Spinal cord (tissue), 10 donors: ENCODE results near the gene RAD54L. TPM values are rescaled to one million over a fixed set of nuclear protein-coding genes. Genes with fewer than 3 reads are reported as not detected.
"Not testable (repeated sequence)": the region's sequence is repeated elsewhere in the genome, so short reads cannot be mapped to it uniquely, and the experiment has no call there.

ENCODE experiments used
- DNase-seq, 6 donors: peaks; one replicate each; pipeline versions ENCODE4 v3.0.0 to v3.0.0-alpha.2; 2013 to 2015; ENCODE audit warnings: low spot score in 6 of 6, low read depth in 4 of 6
- H3K27ac ChIP-seq: one replicate; pipeline ENCODE4 v1.5.1; 2013; ENCODE audit warnings: low read depth, low read length, control low read depth
- H3K27me3 ChIP-seq: one replicate; pipeline ENCODE4 v1.6.1; 2013; ENCODE audit warnings: low read length; ENCODE audit not compliant: control insufficient read depth, insufficient read depth
- H3K36me3 ChIP-seq: one replicate; pipeline ENCODE4 v1.6.1; 2013; ENCODE audit warnings: low read length; ENCODE audit not compliant: control insufficient read depth, insufficient read depth
- H3K4me1 ChIP-seq: one replicate; pipeline ENCODE4 v1.6.1; 2013; ENCODE audit warnings: low read length; ENCODE audit not compliant: control insufficient read depth, insufficient read depth
- H3K4me3 ChIP-seq: one replicate; pipeline ENCODE4 v1.5.1; 2013; ENCODE audit warnings: low read depth, low read length, control low read depth
- H3K9me3 ChIP-seq: one replicate; pipeline ENCODE4 v1.6.1; 2013; ENCODE audit warnings: low read length; ENCODE audit not compliant: control insufficient read depth, insufficient read depth
- WGBS: methylation state at CpG from one replicate; pipeline ENCODE4 v1.1.5; 2013; ENCODE audit warnings: missing lambda C conversion rate; ENCODE audit not compliant: insufficient coverage; 5-methylcytosine and 5-hydroxymethylcytosine counted together
- polyA plus RNA-seq, 2 donors: library from polyadenylated mRNA; unstranded; fragments of 120-200 nt; gene quantifications; one replicate each; pipeline ENCODE4 v1.2.1, GENCODE V29; 2013; ENCODE audit not compliant: insufficient read length in 2 of 2
- total RNA-seq, 2 donors: library from RNA; depleted of rRNA in 1 of 2; stranded (reverse); fragments of 120-200 nt in 1 of 2; fragments of >200 nt in 1 of 2; gene quantifications; one replicate each; pipeline versions ENCODE4 v1.2.3 to v1.2.4, GENCODE V29; 2013 to 2014
- donor health status: healthy.

Gene RAD54L
- total and polyA plus RNA-seq, 4 donors: 2.9 to 8.5 (median 6.1) TPM

DNA sequence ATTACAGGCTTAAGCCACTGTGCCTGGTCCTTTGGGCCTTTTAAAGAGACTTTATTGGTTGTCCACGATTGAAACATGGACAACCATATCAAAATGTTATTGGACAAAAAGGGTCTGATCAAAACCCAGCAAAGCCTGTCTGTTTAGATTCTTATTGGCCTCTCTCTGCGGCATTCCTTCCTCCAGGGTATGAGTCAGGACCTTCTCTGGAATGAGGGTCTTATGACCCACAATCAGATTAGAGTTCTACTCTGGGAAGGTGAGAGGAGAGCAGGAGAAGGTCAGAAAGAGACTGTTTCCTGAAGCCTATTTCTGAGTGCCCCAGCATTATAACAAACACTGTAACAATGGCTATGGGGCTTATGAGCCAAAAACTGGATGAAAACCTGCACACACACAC is 36.5 kb upstream of the RAD54L start:
- H3K4me3 ChIP-seq: no peak overlapping the region
- H3K9me3 ChIP-seq: no peaks in the 10 kb centered on the region
- peaks cover 3% of the 10 kb centered on the region for H3K4me1 ChIP-seq
- no peaks in the 10 kb centered on the region for H3K27me3 ChIP-seq
- DNase-seq: no peak
- WGBS: 100% methylated on average over 1 of the region's 2 CpGs
- peaks cover 2% of the 10 kb centered on the region for H3K36me3 ChIP-seq
- H3K27ac ChIP-seq: no peak overlapping the region

DNA sequence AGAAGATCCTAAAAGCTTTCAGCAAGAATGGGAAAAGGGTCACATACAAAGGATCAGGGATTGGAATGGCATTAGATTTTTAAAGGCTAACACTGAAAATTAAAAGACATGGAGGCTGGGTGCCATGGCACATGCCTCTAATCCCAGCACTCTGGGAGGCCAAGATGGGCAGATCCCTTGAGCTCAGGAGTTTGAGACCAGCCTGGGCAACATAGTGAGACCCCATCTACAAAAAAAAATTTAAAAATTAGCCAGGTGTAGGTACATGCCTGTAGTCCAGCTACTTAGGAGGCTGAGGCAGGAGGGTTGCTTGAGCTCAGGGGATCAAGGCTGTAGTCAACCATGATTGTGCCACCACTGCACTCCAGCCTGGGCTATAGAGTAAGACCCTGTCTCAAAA is 32.1 kb upstream of the RAD54L start:
- Histone ChIP-seq H3K4me3 (no peak overlapping the region), H3K9me3 (no peaks in the 10 kb centered on the region), H3K4me1 (peaks cover 12% of the 10 kb centered on the region), H3K27ac (no peak overlapping the region), H3K36me3 (peaks cover 5% of the 10 kb centered on the region), H3K27me3 (no peaks in the 10 kb centered on the region)
- DNase-seq: no peak

DNA sequence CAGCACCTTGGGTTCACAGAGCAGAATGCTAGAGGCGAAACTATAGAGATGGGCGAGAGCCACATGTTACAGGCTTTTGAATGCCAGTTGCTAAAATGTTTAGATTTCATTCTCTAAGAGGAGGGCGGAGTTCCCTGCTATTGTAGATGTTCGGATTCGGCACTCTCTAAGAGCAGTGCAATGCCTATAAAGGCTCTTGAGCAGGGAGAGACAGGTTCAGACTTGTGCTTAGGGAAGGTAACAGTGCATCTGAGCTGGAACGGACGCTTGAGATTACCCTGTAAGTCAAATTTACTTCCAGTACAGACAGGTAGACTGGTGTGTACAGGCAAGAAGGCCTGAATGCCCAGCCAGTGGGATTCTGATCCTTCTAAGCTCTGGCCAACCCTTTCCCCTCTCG is 29.1 kb upstream of the RAD54L start:
- DNase-seq: no peak
- no peaks in the 10 kb centered on the region for H3K27me3 ChIP-seq
- H3K36me3 ChIP-seq: peaks cover 5% of the 10 kb centered on the region
- H3K4me3 ChIP-seq: no peak overlapping the region
- no peak overlapping the region for H3K27ac ChIP-seq
- H3K4me1 ChIP-seq: peaks cover 38% of the 10 kb centered on the region
- 79% methylated on average over 8 of the region's 8 CpGs for WGBS
- H3K9me3 ChIP-seq: no peaks in the 10 kb centered on the region

DNA sequence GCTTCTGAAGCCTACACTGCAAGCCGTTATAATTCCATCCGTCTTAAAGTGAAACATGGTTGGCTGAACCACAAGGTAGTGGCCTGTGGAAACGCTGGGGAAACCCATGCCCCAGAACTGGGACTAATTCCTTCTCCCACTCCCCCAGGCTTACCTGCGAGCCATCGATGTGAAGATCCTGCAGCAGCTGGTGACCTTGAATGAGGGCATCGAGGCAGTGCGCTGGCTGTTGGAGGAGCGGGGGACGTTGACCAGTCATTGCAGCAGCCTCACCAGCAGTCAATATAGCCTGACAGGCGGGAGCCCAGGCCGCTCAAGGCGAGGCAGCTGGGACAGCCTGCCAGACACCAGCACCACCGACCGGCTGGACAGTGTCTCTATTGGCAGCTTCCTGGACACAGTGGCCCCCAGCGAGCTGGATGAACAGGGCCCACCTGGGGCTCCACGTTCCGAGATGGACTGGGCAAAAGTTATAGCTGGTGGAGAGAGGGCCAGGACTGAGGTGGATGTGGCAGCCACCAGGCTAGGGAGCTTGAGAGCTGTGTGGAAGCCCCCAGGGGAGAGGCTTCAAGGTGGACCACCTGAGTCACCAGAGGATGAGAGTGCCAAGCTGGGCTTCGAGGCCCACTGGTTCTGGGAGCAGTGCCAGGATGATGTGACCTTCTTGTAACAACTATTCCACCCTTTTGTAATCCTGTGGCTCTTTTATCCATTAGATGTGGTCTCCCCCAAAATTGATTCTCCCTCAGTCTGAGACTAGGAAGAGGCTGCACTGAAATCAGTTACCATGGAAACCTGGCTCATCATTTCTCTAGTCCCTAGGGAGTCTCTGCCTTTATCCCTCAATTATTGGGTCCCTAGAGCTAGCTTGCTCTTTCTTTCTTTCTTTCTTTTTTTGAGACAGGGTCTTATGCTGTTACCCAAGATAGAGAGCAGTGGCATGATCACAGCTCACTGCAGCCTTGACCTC is 27.7 kb upstream of the RAD54L start:
- no peaks in the 10 kb centered on the region for H3K27me3 ChIP-seq
- H3K4me1 ChIP-seq: peaks cover 45% of the 10 kb centered on the region
- H3K36me3 ChIP-seq: peaks cover 5% of the 10 kb centered on the region
- H3K9me3 ChIP-seq: no peaks in the 10 kb centered on the region
- no peak overlapping the region for H3K4me3 ChIP-seq
- peak in 2 of 6 donors; percentile 73 to 87 for DNase-seq
- no peak overlapping the region for H3K27ac ChIP-seq
- WGBS: 65% methylated on average over 18 of the region's 18 CpGs

DNA sequence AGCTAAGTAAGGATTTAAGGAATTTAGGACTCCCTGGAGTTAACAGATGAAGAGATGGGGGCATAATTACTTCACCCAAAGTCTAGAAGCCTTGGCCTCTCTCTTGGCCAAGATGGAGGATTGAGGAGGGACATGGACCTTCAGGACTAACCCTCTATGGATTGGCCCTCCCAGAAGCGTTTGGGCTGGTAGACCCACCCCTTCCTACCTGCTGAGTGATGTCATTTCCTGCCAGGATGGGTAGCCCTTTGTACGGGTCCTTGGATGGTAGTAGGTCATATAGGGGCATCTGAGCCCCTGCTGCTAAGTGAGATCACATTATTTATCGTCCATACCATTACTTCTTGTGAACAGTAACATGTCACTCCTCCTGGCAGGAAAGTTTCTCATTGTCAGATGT is 26.8 kb upstream of the RAD54L start:
- Histone ChIP-seq H3K9me3 (no peaks in the 10 kb centered on the region), H3K27me3 (no peaks in the 10 kb centered on the region), H3K4me1 (peaks cover 47% of the 10 kb centered on the region), H3K27ac (no peak overlapping the region), H3K4me3 (no peak overlapping the region), H3K36me3 (peaks cover 5% of the 10 kb centered on the region)
- no CpG with 5 or more reads among the region's 3 CpGs for whole genome bisulfite sequencing
- no peak for DNase-seq

DNA sequence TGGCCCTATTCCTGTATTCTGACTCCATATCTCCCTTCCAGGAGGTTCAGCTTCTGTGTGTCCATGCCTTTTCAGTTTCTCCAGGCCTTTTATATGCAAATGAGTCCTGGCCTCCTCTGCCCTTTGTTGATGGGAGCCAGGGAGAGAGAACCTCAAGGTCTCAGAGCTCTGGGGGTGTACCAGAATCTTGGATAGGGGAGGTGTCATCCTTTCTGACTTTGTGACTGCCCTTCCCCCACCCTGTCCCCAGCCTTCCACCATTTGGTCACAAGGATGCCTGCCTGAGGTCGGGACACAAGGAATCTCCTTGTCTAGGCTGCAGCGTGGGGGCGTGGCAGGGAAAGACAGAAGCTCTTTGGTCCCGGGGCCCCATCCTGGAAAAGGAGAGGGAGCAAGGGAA is 25.8 kb upstream of the RAD54L start:
- H3K4me3 ChIP-seq: no peak overlapping the region
- 15% methylated on average over 4 of the region's 4 CpGs for WGBS
- H3K9me3 ChIP-seq: no peaks in the 10 kb centered on the region
- peaks cover 47% of the 10 kb centered on the region for H3K4me1 ChIP-seq
- peaks cover 5% of the 10 kb centered on the region for H3K36me3 ChIP-seq
- DNase-seq: peak in 2 of 6 donors; percentile 56 to 71
- no peaks in the 10 kb centered on the region for H3K27me3 ChIP-seq
- peak overlapping the region; percentile 71 for H3K27ac ChIP-seq

DNA sequence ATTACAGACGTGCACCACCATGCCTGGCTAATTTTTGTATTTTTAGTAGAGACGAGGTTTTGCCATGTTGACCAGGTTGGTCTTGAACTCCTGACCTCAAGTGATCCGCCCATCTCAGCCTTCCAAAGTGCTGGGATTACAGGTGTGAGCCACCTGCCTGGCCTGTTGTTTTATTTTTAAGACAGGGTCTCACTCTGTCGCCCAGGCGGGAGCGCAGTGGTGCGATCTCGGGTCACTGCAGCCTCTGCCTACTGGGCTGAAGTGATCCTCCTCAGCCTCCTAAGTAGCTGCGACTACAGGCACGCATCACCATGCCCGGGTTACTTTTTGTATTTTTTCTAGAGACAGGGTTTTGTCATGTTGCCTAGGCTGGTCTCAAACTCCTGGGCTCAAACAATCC is 24.5 kb upstream of the RAD54L start:
- WGBS: 95% methylated on average over 8 of the region's 11 CpGs

DNA sequence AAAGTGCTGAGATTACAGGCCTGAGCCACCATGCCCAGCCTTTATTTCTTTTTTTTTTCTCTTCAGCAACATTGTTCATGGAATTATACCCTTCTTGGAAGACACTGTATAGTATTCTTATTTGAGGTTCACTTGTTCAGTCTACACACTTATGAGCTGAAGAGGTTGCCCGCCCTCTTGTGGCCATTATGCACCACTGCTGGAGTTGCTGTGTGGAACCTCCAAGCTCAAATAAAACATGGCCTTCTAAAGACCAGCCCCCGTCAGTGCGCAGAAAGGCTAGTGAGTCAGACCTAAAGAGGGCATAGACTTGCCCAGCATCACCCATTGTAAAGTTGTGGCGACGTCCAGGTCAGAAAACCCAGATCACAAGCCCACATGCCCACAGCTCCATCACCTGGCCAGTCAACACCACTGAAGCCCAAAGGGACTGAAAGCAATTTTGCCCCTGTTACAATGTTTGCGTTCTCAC is 24.1 kb upstream of the RAD54L start:
- Histone ChIP-seq H3K9me3 (no peaks in the 10 kb centered on the region), H3K27ac (no peak overlapping the region), H3K36me3 (peaks cover 5% of the 10 kb centered on the region), H3K4me1 (peaks cover 47% of the 10 kb centered on the region), H3K27me3 (no peaks in the 10 kb centered on the region), H3K4me3 (no peak overlapping the region)
- 0% methylated on average over 5 of the region's 6 CpGs for WGBS
- peak; percentile 50 to 95 (median 68) for DNase-seq

More for the DNA sequence above, 24.5 kb upstream of the RAD54L start:
- not testable (repeated sequence) for H3K9me3 ChIP-seq, DNase-seq, H3K4me3 ChIP-seq, H3K27ac ChIP-seq, H3K36me3 ChIP-seq, H3K27me3 ChIP-seq
- H3K4me1 ChIP-seq: peaks cover 47% of the 10 kb centered on the region

DNA sequence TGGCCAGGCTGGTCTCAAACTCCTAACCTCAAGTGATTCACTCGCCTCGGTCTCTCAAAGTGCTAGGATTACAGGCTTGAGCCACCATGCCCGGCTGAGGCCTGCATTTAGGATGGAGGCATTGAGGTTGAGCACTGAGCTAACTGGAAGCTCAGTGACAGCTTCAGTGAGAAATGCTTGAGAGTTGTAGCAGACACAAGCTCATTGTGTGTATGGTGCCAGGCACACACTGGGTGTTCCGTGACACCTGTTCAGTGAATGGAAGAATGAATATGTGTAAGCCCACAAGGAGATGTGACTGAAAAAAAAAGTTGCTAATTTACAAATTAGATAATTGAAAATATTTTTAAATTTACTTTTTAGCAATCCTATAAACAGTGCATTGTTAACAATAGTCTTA is 22.6 kb upstream of the RAD54L start:
- Histone ChIP-seq H3K9me3 (no peaks in the 10 kb centered on the region), H3K27me3 (no peaks in the 10 kb centered on the region), H3K27ac (no peak overlapping the region), H3K4me3 (no peak overlapping the region), H3K4me1 (peaks cover 40% of the 10 kb centered on the region), H3K36me3 (peaks cover under 1% of the 10 kb centered on the region)
- no peak for DNase-seq
- 69% methylated on average over 2 of the region's 4 CpGs for WGBS

DNA sequence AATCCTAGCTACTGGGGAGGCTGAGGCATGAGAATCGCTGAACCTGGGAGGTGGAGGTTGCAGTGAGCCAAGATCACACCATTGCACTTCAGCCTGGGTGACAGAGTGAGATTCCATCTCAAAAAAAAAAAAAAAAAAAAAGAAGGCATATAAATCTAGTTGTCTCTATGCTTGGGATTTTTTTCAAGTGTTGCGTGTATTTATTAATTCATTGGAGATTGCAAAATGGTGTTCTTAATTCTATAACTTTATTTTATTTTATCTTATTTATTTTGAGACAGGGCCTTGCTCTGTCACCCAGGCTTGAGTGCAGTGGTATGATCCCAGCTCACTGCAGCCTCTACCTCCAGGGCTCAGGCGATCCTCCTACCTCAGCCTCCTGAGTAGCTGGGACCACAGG is 16.3 kb upstream of the RAD54L start:
- DNase-seq, H3K4me1 ChIP-seq, H3K9me3 ChIP-seq, H3K27ac ChIP-seq, H3K27me3 ChIP-seq, H3K36me3 ChIP-seq, H3K4me3 ChIP-seq: not testable (repeated sequence)
- WGBS: no CpG with 5 or more reads among the region's 3 CpGs
